Measurements from ENCODE around the gene NINJ1.

Gene NINJ1

DNA sequence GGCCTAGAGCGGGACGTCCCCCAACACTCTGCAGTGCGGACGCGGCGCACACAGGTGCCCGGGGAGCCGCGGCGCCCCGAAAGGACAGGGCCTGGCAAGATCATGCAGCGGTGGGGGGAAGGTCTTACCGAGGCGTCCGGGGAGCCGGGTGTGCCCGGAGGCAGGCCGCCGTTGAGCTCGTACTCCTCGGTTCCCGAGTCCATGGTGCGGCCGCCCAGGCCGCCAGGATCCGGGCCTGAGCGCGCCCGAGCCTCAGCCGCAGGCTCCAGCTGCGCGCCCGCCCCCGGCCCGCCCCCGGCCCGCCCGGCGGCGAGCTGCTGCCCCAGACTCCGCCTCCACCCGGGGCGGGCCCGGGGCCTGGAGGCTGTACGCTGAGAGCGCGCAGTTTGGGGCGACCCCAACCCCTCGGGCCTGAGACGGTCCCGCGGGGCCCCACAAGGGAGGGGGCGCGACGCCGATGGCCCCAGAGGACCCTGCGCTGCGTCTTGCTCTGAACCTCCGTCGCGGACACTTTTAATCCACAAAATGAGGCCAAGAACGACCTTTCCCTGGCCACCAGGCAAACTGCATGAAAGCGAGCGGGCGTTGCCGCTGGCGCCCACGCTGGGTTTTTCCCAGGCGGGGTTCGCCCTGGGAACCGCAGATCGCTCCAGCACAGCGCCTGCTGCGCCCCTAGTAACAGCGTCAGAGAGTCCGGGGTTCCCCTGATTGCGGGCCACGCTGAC, at the start of gene NINJ1:
TSS of gene NINJ1 (minus strand) at position 237 of the 725 bp plus-strand sequence. CDS start at position 203, 34 bp downstream.
- peak in 1 of 2 experiments; percentile 46 for DNase-seq

DNA sequence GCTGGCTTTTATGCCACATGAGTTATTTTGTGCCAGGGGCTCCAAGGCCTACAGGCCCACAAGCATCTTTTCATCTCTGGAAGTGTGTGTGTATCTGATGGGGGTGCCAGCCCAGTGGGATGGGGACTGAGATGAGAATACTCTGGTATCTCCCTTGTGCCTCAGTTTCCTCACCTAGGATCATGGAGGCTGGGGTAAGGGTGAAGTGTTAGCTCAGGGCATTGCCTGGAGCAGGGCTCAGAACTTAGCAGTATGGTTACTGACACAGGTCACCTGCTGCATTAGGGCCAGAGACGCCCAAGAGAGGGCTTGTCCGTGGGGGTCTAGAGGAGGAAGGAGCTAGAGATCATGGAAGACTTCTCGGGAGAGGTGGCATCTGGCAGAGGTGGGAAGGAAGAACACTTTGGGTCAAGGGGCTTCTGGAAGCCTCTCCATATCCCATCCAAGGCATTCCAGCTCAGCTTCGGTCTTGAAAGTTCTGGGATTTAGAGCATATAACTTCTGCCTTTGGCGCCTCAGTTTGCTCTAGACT, 49.1 kb upstream of the NINJ1 start:
- DNase-seq, result no peak

DNA sequence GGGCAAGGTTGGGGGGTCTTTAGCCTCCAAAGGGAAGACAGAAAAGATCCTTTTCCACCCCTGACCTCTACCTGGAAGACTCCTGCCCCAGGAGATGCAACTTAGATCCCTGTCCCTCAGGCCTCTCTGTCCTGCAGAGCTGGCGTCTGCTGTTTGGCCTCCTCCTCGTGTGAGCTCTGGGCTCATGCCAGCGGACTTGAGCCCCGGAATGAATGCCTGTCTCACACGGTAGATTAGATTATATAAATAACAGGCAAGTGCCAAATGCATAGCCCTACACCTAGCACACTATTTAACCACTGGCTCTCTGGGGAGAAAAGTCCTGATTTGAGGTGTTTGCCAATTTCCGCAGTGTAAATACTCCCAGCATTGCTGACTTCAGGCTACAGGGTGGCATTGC, 48.5 kb upstream of the NINJ1 start:
- no peak for DNase-seq

GRCh38 chr9:93181672-93182435, 47.8 kb upstream of the NINJ1 start:
- DNase-seq, result no peak

DNA sequence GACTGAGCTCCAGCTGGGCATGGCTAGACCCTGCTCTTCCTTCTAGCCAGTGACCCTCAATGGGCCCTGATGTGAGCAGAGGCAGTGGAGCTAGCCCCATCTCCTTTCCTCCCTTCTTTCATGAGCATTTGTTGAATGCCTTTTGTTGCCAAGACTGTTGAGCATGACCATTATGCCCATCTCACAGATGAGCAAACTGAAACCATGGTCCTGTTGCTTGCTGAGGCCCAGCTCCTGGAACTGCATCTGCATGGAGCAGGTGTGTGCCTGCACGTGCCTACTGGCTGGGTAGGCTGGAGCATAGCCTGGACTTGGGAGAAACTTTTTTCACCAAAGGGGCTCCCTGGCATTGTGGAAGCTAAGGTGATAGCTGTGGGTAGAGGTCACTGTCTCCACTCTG, 46.9 kb upstream of the NINJ1 start:
- no peak for DNase-seq

DNA sequence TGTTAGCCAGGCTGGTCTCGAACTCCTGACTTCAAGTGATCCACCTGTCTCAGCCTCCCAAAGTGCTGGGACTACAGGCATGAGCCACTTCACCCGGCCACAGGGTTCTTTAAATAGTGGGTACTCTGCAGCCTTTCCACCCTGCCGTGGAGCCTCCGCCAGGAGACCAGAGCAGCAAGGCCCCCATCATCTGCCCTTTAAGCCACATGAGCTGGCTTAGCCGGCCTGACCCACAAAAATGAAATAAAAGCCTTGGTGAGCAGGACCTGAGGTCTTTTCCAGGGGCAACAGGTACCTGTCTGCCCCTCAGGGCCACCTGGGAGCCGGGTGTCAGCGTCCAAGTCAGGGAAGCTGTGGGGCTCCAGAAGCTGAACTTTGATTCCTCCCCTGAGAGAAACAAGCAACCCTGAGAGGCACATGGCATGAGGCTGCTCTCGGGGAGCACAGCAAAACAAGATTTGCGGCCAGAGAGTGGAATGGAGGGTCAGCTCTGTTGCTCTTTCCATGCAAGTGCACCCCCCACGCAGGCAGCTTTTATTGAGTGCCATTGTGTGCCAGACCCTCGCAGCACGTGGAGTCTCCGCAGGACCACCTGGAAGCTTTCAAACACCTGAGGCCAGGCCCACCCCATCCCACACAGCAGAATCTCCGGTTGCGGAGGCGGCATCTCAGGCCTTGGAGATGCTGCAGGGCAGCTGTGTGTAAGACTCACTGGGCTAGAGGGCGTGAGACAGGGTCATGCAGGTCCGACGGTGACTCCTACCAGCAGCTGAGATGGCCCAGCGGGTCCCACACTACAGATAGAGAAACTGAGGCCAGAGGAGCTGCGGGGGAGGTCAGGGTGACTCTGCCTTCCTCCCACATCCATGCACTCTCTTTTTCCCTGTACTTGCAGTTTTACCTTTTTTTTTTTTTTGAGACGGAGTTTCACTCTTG, 45.1 kb upstream of the NINJ1 start:
- DNase-seq, result no peak

DNA sequence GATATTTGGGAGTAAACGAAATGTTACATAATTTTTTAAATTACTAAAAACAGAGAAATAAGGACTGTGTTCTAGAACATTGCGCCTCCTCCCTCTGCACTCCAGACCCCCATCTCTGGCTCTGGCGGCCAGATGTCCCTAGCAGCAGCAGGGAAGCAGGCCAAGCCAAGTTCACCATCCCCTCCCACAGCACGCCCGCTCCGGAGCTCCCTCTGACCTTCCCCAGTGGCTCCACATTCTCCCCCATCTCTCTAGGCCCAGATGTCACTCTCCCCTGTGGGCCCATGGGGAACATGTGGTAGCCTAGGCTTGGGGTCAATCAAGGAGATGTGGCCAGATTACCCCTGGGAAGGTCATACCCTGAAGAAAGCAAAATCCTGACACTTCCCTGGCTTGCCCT, 43.6 kb upstream of the NINJ1 start:
- no peak for DNase-seq

DNA sequence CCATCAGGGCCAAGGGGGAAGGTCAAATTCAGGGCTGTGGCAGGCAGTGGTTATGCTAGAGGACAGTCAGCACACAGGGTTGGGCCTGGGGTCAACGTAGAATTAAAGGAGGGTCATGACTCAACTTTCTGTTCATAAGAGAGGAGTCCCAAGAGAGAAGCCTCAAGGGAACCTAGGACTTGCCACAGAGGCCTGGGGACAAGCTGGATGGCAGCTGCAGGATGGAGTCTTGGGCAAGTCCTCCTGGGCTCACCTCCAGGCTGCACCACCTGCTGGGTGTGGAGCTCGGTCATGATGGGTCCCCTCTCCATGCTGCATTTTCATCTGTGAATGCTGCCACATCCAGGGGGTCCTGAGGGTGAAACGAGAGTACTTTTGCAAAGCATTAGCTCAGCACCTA, 40.9 kb upstream of the NINJ1 start:
- no peak for DNase-seq

DNA sequence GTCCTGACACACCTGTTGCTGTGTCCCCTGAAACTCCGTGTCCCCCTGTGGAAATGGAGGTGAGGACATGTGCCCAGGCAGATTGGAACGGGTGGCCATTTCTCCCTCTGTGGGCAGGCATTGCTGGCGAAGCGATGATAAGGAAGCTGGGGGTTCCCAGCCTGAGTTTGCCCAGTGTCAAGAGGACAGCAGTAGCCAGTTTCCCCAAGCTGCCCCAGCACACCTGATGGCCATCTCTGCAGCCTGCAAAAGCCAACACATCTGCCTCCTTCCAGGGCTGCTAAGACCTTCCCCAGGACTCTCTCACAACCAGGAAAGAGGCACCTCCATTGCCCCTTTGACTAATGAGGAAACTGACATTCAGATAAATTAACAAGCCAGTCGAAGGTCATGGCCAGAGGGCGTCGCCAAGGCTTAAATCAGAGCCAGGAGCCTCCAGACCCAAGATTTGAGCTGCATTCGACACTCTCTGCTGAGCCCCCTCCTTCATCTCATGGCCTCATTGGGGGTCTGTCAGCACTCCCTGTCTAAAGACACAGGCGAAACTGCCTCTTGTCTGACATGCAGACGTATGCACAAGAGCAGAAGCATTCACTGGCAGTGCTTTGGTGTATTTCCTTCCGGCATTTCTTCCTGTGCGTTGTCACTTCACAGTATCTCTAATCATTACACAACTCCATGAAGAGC, 39.5 kb upstream of the NINJ1 start:
- no peak for DNase-seq

GRCh38 chr9:93172666-93173364, 38.8 kb upstream of the NINJ1 start:
- no peak for DNase-seq

DNA sequence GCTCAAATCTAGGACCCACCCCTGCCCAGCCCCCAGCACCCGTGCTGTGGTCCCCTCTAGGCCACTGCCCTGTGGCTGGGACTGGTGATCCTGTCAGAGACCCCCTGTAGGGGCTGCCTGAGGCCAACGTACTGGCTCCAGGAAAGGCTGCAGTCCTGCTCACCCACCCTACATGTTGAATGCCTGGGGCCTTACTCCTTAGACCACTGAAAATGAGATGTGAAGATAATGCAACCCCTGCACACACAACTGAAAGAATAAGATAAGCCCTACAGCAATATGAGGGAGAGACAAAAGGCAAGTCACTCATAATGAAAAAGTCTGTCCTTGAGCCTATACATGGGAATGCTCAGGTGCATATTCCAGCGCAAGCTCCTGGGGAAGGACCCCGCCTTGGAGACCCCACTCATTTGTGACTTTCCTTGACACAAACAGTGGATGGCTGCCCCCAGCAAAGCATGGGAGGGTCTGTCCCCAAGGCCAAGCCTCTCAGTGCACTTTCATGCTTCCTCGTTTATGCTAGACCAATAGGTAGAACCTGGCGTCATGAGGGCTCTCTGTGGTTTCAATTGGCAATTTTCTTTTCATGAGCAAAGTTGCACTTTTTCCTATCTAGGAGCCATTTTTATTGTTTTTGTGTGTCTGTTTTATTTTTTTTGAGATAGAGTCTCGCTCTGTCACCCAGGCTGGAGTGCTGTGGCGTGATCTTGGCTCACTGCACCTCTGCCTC, 37.4 kb upstream of the NINJ1 start:
- DNase-seq, result no peak

DNA sequence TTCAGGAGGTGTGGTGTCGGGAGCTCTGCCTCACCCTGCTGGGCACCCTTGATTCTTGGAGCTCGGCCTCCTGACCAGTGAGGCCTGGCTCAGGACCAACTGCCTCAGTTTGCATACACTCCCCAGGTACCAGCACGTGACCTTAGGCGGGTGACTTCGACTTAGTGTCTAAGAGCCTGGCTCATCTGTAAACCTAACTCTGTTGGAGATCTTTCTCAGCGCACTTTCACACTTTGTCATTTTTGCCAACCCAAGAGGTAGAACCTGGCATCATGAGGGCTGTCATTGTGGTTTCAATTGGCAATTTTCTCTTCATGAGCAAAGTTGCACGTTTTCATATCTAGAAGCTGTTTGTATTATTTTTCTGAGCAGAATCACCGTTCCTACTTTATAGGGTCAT, 36.5 kb upstream of the NINJ1 start:
- DNase-seq, result no peak

- no peak for DNase-seq
Measured at GRCh38 chr9:93169444-93169843, 35.4 kb upstream of the NINJ1 start.

DNA sequence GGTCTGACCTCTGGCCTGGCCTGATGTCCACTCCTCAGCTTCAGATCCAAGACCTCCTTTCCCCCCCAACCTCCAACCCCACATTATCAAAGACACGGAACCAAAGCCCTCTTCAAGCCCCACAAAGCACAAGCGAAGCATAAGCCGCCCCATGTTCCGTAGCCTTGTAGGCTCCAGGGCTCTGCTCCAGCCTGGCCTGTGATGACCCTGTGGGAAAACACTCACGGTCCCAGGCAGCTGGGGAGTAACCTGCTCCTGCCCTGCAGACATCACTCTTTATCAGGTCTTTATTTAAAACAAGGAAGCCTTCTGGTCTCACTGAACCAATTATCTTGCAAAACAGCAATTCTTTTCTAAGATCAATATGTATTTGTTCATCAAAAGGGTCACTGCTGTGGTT, 34.5 kb upstream of the NINJ1 start:
- no peak for DNase-seq

DNA sequence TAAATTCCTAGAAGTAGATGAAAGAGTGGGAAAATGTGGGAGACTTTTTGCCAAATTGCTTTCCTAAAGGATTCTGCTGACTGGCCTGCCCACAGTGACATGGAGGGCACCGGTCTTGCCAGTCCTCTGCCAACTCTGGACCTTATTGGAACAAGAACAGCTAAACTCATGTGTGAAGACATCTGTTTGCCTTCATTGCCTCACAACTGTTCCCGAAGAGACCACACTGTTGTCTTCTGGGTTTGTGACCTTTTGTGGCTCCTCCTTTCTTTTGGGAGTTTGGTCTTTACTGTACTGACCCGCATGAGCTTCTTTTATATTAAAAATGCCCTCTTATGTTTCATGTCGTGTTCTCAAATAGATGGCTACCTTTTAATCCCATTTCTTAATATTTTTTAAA, 33.8 kb upstream of the NINJ1 start:
- no peak for DNase-seq

GRCh38 chr9:93167185-93167584, 33.1 kb upstream of the NINJ1 start:
- DNase-seq, result no peak

- no peak for DNase-seq
Measured at GRCh38 chr9:93166699-93167098, 32.6 kb upstream of the NINJ1 start.

DNA sequence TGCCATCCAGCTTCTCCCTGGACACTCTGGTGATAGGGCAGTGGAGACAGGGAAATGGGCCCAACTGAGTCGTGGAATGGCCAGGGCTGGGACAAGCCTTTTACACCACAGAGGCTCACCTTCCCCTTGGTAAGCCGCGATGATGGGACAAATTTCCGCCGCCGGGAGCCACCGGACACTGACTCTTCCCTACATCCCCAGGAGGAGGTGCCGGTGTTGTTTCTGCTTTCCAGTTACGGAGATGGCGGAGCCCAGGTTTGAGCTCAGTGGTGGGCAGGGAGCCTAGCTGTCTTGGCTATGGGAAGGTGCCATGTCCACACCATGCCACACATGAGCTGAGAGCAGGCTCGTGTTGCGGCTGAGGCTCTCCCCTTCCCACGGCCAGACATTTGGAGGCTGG, 30.0 kb upstream of the NINJ1 start:
- DNase-seq, result no peak

GRCh38 chr9:93161786-93162562, 27.9 kb upstream of the NINJ1 start:
- no peak for DNase-seq
